Activated CD8-positive, alpha-beta memory T cell treated with anti-CD3 and anti-CD28 coated beads, Interleukin-2, amount 50 U/mL, for 4 hours (primary cell): Measurements from ENCODE around the gene TMEM239.
"Not testable (repeated sequence)": the region's sequence is repeated elsewhere in the genome, so short reads cannot be mapped to it uniquely, and the experiment has no call there.

ENCODE experiments used
- DNase-seq: peaks from one replicate; pipeline ENCODE4 v3.0.0-alpha.2; 2020

Gene TMEM239

DNA sequence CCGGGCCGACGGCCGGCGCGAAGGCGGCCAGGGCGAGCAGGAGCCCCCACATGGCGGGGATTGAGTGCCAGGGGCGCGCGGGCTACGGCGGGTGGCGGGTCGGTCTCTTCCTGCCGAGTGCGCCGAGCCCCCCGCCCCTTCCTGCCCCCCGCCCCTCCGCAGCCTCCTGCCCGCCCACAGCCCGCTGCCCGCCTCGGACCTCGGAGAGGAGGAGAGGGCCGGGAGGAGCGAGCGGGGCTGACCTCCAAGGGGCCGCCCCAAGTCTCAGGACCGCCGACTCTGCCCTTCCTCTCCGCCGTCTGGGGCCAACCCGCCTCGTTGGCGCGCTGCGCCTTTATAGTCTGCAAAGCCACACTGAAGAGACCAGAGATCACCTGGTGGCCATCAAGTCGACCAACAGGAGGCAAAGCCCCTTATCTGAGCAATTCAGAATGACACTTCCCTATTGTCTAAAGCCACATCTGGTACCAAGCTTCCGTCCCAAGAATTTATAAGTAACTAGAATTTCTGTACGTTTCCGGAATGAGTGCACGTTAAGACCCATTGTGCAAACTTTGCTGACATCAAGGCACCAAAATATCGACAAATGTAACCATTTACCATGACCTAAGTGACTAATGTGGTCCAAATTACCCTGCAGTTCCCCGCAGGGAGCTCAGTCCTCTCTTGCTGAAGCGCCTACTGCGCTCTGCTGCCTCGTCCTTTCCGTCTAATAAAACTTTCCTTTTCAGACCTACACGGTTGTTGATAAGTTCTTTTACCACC, 15.5 kb upstream of the TMEM239 start, which contains the start of gene CPXM1:
CPXM1 (minus strand) TSS at position 107 of the 765 bp plus-strand sequence; CDS start at position 52, 55 bp downstream.
- DNase-seq, result no peak

DNA sequence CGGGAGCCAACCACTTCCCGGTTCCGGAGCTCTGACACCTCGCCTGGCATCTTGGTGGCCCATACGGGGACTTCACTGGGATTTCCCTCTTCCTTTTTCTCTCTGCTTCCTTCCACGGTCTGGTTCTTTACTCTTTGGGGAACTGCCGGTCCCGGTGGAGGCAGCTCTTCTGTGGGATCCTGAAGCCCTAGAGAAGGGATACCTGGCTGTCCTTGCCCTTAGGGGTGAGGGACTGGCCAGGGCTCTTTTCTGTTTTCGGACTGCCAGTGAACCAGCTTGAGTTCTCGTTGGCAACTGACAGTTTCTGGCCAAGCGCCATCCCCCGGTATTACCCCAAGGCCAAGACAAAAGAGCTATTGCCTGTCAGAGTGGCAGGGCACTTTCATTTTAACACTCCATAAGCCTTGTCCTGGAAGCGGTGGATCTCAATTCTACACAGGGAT, 14.9 kb upstream of the TMEM239 start:
- no peak for DNase-seq

DNA sequence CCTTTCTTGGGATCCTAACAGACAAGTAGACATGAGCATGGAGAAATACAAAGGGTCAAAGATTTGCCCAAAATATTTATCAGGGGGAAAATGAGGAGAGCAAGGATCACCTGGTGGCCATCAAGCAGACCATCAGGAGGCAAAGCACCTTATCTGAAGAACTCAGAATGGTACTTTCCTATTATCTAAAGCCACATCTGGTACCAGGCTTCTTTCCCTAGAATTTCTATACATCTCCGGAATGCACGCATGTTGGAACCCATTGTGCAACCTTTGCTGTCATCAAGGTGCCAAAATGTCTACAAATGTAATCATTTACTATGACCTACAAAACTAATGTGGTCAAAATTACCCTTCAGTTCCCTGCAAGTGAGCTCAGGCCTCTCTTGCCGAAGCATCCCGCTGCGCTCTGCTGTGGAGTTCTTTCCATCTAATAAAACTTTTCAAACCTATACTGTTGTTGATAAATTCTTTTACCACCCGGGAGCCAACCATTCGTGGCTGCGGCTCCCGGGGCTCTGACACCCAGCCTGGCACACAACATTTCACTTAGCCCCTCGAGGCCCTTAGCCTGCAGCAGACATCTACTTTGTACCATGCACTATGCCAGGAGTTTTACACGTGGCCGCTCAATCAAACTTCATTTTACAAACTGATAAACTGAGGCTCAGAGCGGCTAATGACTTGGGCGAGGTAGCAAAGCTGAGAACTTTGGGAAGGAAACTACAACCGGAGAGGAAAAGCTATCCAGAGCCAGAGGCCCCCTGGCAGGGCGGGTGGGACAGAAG, 11.9 kb upstream of the TMEM239 start:
- DNase-seq, result no peak

DNA sequence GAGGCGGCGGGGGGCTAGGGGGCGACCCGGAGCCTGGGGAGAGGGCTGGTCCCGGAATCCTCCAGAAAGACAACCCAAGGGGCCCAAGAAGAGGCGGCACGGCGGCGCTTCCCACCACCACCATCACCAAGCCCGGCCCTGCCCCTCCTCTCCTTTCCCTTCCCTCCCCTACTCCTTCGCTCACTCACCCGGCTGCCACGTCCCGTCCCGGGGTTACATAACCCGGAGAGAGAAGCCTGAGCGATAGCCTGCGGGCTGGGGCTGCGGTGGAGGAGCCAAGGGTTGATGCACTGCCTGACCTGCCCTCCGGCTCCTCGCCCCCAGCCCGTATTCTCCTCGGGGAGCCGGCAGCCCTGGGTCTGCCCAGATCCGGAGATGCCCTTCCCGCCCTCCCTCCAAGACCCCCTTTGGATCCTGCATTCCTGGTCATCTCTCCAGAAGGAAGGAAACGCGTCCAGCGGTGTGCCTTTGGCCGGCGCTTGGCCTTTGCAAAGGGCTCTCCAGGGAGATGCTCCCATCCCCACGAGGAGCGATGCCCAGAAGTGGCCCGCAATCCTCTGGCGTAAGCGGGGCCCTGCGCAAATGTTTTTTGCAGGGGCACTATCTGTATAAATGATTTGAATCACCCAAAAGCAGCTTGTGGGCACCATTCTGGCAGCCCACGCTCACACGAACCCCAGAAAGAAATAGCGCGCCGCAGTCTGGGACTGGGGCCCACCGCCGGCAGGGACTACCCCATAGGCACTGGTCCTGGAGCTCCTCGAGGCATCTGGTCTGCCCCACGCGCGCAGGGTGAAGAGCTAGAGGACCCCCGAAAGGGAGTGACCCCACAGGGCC, 11.1 kb upstream of the TMEM239 start:
- DNase-seq, result no peak

DNA sequence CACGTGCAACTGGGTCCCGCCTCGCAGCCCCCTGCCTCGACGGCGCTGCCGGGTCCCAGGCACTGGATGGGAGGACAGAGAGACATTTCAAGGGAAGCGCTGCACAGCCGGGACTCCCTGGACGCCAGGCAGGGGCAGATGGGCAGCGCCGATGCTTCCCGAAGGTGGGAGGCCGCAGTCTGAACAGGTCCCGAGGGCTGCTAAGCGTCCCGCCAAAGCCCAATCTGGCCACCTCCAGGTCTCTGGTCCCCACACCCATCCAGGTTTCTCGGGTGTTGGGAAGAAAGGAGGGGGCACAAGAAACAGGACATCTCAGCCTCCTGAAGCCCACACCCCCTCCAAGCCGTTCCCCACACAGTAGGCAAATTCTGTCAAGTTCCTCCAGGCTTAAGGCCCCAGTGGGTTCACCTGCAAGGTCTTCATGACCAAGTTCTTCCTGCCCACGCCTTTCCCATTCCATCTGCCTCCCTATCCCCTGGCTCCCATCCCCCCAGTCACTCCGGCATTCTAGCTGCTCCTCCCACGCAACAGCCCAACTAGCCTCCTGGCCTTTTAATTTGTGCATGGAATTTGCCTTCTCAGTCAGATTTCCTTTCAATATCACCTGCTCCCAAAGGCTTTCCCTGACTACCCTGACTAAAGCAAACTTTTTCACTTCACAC, 10.3 kb upstream of the TMEM239 start:
- no peak for DNase-seq

DNA sequence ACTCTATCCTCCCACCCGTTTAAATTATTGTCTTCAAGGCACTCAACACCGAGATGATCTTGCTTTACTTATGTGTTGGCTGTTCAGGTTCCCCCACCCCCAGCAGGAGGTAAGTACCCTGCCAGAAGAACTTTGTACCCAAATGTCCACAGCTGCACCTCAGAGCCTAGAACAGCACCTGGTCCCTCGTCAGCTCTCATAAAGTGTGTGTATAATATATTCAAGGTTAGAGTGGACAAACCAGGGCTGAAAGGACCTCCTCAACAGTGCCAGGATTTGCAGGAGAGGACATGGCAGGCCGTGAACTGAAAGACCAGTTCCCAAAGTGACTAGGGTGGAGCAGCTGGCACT, 9.8 kb upstream of the TMEM239 start:
- DNase-seq, result no peak

GRCh38 chr20:2807019-2807418, 9.1 kb upstream of the TMEM239 start:
- DNase-seq, result no peak

- not testable (repeated sequence) for DNase-seq
Observed at GRCh38 chr20:2807929-2808328, 8.2 kb upstream of the TMEM239 start.

- DNase-seq, result no peak
Observed at GRCh38 chr20:2809690-2810089, 6.5 kb upstream of the TMEM239 start.

DNA sequence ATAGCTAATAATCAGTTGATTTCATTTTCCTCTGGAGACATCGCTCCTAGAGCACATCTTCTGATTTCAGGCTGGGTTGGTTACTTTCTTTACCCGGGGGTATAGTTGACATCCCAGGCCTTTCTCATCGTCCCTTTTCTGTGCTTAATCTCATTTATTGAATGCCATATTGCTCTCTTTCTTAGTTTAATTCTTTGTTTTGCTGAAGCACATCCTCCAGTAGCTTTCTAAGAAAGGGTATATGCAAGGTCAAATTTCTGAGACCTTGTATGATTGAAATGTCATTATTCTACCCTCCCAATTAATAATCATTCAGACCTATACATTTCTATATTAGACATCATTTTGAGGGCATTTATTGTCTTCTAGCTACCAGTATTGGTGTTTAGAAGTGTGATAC, 4.0 kb upstream of the TMEM239 start:
- DNase-seq, result no peak

GRCh38 chr20:2814076-2814475, 2.1 kb upstream of the TMEM239 start:
- DNase-seq, result no peak

DNA sequence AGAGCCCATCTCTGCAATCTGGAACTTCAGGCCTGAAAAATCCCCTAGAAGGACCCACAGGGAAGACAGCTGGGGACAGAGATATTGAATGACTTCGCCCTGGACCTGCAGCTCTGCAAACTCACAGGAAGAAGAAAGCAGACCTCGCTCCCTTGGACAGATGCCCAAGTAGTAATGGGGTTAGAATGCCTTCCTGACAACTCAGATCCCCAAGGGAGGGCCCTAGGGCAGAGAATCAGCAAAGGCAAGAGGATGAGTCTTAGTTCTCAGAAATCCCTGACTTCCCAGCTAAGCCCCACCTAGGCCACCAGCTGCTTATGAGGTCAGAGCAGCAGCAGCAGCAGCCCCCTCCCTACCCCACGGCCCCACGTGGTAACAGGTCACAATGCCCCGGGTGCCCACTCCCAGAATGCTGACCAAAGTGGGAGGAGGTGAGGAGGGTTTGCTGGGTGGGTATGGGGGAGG, 1.5 kb upstream of the TMEM239 start, which contains the start of gene C20orf141:
C20orf141 (plus strand) TSS at position 401 of the 465 bp plus-strand sequence. CDS start 198 bp downstream, outside the sequence.
- no peak for DNase-seq

DNA sequence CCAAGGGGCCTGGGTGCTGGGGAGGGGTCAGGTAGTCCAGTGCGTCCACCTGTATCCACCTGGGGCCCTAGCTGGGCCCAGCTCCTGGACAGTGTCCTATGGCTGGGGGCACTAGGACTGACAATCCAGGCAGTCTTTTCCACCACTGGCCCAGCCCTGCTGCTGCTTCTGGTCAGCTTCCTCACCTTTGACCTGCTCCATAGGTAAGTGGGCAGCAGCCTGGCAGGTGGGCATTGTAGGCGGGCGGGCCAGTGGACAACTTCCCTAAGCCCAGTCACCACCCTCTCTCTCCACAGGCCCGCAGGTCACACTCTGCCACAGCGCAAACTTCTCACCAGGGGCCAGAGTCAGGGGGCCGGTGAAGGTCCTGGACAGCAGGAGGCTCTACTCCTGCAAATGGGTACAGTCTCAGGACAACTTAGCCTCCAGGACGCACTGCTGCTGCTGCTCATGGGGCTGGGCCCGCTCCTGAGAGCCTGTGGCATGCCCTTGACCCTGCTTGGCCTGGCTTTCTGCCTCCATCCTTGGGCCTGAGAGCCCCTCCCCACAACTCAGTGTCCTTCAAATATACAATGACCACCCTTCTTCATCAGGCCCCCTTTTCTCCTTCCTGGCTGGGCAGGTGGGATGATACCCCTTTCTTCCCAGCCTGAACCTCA, 793 bp upstream of the TMEM239 start:
- DNase-seq, result no peak

GRCh38 chr20:2816583-2817340, 598 bp downstream of the TMEM239 start:
- no peak for DNase-seq

GRCh38 chr20:2817341-2817726, 1.2 kb downstream of the TMEM239 start:
- no peak for DNase-seq

- no peak for DNase-seq
Observed at GRCh38 chr20:2817891-2818595, 1.9 kb downstream of the TMEM239 start.

DNA sequence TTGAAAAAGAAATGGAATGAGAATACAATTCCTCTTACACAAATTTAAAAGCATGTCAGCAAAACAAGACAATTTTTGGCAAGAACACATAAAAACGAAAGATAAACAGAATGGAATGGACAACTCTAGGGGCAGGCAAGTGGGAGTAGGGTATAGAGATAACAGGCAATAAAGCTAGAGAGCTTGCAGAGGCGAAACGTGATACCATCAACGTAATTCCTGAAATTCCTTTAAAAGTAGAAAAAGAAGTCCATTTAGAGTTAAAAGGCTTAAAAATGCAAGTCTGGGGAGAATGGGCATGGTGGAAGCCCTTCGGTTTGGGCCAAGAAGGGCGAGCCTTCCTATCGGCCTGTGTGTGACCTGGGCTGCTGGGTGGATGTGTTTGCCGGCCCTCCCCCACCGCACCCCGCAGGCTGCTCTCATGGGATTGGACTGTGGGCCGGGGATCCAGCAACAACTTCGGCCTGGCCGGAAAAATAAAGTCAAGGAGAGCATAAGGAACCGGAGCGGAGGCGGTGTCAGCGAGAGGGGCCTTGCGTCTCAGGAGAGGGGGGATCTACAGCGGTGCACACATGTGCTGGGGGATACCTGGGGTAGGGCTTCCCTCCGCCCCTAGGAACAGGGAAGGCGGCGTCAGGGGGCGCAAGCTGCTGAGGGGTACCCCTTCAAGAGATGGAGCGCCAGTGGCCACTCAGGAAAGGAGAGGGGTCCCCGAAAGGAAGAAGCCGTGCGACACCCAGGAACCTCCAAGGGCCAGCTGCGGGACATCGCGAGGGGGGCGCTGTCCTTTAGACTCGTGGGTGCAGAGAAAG, 4.1 kb downstream of the TMEM239 start:
- DNase-seq, result no peak

DNA sequence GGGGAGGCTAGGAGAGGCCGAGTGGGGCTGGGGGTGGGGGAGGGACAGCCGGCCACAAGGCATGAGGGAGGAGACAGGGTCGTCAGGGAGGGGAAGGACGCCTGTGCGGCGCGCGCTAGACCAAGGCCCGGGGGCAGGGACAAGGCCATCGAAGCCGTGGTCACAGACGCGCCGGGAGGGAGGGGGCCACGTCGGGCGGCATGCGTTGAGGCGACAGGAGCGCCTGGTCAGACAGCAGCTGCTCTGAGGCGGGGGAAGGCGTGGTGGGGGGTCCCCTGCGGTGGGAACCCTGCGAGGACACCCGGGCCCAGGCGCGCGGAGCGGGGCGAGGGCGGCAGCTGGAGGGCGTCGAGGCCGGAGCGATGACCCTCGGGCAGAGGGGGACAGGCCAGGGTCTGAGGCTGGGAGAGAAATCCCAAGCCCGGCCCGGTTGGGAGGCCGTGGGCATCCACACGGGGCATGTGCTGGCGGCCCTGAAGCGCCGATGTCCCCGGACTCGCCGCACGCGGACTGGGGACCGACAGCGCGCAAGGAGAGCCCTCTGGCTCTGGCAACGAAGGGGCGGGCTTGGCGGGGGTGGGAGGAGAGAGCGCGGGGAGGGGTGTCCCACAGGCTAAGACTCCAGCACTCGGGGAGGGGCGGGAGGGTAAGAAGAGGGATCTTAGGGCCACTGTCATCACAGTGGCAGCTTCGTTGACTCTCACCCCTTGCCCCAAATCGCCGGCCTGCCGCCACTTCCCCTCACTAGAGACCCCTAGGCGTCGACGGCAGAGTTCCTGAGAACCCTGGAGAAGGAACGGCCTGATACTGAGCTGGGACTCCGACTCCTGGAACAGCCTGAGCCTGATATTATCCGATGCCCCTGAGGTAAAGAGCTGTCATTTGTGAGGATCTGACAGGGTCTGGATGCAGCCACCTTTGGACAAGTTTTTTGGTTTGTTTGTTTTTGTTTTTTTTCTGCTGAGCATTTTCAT, 5.0 kb downstream of the TMEM239 start:
- no peak for DNase-seq
